Measurements from ENCODE around the gene SUZ12.
"Not testable (repeated sequence)": the region's sequence is repeated elsewhere in the genome, so short reads cannot be mapped to it uniquely, and the experiment has no call there.

The SUZ12 gene

DNA sequence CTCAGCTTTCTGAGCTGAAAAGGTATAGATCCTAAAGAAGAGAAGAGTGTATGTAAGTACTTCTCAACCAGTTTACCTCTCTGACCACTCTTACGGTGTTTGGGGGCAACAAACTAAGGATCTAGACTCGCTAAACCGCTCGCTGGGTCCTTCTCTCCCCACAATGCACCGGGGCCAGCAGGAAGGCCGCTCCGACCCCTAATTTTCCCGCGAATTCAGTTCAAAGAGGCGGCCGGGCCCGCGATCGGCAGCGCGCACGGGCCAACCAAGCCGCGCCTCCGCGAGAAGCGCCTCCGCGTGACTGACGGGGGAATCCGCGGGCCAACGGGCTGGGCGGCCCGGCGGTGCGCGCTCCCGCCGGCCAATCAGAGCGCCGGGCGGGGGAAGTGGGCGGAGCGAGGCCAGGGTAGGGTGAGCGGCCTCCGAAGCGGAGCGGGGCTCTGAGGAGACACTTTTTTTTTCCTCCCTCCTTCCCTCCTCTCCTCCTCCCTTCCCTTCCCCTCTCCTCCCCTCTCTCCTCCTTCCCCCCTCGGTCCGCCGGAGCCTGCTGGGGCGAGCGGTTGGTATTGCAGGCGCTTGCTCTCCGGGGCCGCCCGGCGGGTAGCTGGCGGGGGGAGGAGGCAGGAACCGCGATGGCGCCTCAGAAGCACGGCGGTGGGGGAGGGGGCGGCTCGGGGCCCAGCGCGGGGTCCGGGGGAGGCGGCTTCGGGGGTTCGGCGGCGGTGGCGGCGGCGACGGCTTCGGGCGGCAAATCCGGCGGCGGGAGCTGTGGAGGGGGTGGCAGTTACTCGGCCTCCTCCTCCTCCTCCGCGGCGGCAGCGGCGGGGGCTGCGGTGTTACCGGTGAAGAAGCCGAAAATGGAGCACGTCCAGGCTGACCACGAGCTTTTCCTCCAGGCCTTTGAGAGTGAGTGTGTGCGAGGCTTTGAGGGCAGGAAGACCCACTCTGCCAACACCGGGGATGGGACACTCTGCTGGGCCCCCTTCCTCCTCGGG, at the start of gene SUZ12:
Gene SUZ12, plus strand, starts transcription at position 393 of the 995 bp plus-strand sequence. Its CDS starts 240 bp downstream, at position 633.
- H3K36me3 ChIP-seq (ENCODE audit: control insufficient read depth in 2 of 2, insufficient read depth in 2 of 2, low read length in 2 of 2); H3K4me1 ChIP-seq (ENCODE audit: control insufficient read depth in 2 of 2, insufficient read depth in 2 of 2, low read length in 2 of 2); H3K9me3 ChIP-seq (ENCODE audit: control insufficient read depth in 2 of 2, low read length in 2 of 2); H3K27me3 ChIP-seq (ENCODE audit: control insufficient read depth in 2 of 2, insufficient read depth in 2 of 2, low read length in 2 of 2): not testable (repeated sequence)
- peak within 1 kb of the TSS; percentile 76 to 84 for H3K27ac ChIP-seq (ENCODE audit: low read depth in 2 of 2, low read length in 2 of 2)
- peak within 1 kb of the TSS; percentile 78 to 82 for H3K4me3 ChIP-seq (ENCODE audit: low read length in 2 of 2)
- H3K9ac ChIP-seq (ENCODE audit: low read depth in 1 of 2, low read length in 2 of 2) = peak within 1 kb of the TSS; percentile 56 to 74

DNA sequence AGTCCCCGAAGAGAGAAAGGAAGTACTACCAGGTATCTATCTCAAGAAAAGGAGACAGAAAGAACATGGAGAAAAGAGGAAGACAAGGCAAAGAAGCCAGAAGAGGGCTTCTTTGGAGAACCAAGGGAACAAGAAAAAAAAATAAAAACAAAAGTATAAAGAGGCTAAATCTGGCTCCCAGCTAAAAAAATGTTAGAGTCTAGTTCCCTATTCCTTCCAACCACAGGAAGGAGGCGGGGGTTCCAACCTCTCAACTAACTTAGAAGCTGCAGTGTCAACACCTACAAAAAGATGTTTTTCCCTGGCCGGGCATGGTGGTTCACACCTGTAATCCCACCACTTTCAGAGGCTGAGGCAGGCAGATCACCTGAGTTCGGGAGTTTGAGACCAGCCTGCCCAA, 48.7 kb upstream of the SUZ12 start:
- Histone ChIP-seq H3K27ac (ENCODE audit: low read depth in 2 of 2, low read length in 2 of 2) (no peak overlapping the region), H3K36me3 (ENCODE audit: control insufficient read depth in 2 of 2, insufficient read depth in 2 of 2, low read length in 2 of 2) (peaks cover 31 to 58% of the 10 kb centered on the region in 2 donors), H3K9ac (ENCODE audit: low read depth in 1 of 2, low read length in 2 of 2) (no peak overlapping the region), H3K27me3 (ENCODE audit: control insufficient read depth in 2 of 2, insufficient read depth in 2 of 2, low read length in 2 of 2) (no peaks in the 10 kb centered on the region), H3K9me3 (ENCODE audit: control insufficient read depth in 2 of 2, low read length in 2 of 2) (no peaks in the 10 kb centered on the region), H3K4me3 (ENCODE audit: low read length in 2 of 2) (no peak overlapping the region), H3K4me1 (ENCODE audit: control insufficient read depth in 2 of 2, insufficient read depth in 2 of 2, low read length in 2 of 2) (no peaks in the 10 kb centered on the region)

DNA sequence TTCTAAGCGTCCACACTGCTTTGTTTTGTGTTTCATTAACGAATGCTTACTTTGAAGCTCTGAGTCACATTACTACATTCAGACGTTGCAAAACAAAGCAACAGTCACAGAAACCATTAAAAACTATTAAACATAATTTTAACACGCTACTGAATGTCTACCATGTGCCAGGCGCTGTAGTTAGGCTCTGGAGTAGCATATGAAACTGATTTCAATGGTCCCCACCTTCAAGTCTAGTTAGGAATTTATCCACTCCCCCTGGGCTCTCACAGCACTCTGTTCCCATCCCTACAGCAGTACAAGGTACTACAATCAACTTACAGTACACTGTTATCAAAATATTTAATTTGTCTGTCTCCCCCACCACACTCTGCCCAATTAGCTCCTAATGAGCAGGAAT, 35.9 kb upstream of the SUZ12 start:
- Histone ChIP-seq H3K4me3 (ENCODE audit: low read length in 2 of 2) (peak overlapping the region; percentile 78 to 96), H3K27ac (ENCODE audit: low read depth in 2 of 2, low read length in 2 of 2) (peak overlapping the region; percentile 34 to 79), H3K9me3 (ENCODE audit: control insufficient read depth in 2 of 2, low read length in 2 of 2) (no peaks in the 10 kb centered on the region), H3K9ac (ENCODE audit: low read depth in 1 of 2, low read length in 2 of 2) (peak overlapping the region; percentile 73 to 86), H3K27me3 (ENCODE audit: control insufficient read depth in 2 of 2, insufficient read depth in 2 of 2, low read length in 2 of 2) (no peaks in the 10 kb centered on the region), H3K36me3 (ENCODE audit: control insufficient read depth in 2 of 2, insufficient read depth in 2 of 2, low read length in 2 of 2) (peaks cover 6 to 7% of the 10 kb centered on the region in 2 donors), H3K4me1 (ENCODE audit: control insufficient read depth in 2 of 2, insufficient read depth in 2 of 2, low read length in 2 of 2) (peaks cover 0 to 3% of the 10 kb centered on the region in 2 donors)

- H3K4me3 ChIP-seq (ENCODE audit: low read length in 2 of 2) = no peak overlapping the region
- peaks cover 0 to 3% of the 10 kb centered on the region in 2 donors for H3K4me1 ChIP-seq (ENCODE audit: control insufficient read depth in 2 of 2, insufficient read depth in 2 of 2, low read length in 2 of 2)
- no peaks in the 10 kb centered on the region for H3K27me3 ChIP-seq (ENCODE audit: control insufficient read depth in 2 of 2, insufficient read depth in 2 of 2, low read length in 2 of 2)
- no peaks in the 10 kb centered on the region for H3K9me3 ChIP-seq (ENCODE audit: control insufficient read depth in 2 of 2, low read length in 2 of 2)
- peaks cover 6 to 7% of the 10 kb centered on the region in 2 donors for H3K36me3 ChIP-seq (ENCODE audit: control insufficient read depth in 2 of 2, insufficient read depth in 2 of 2, low read length in 2 of 2)
- H3K9ac ChIP-seq (ENCODE audit: low read depth in 1 of 2, low read length in 2 of 2) = no peak overlapping the region
- no peak overlapping the region for H3K27ac ChIP-seq (ENCODE audit: low read depth in 2 of 2, low read length in 2 of 2)
Measured at GRCh38 chr17:31902693-31903092, 34.1 kb upstream of the SUZ12 start.

- Histone ChIP-seq H3K27ac (ENCODE audit: low read depth in 2 of 2, low read length in 2 of 2) (no peak overlapping the region), H3K4me3 (ENCODE audit: low read length in 2 of 2) (no peak overlapping the region), H3K27me3 (ENCODE audit: control insufficient read depth in 2 of 2, insufficient read depth in 2 of 2, low read length in 2 of 2) (no peaks in the 10 kb centered on the region), H3K4me1 (ENCODE audit: control insufficient read depth in 2 of 2, insufficient read depth in 2 of 2, low read length in 2 of 2) (peaks cover 0 to 6% of the 10 kb centered on the region in 2 donors), H3K9ac (ENCODE audit: low read depth in 1 of 2, low read length in 2 of 2) (no peak overlapping the region), H3K9me3 (ENCODE audit: control insufficient read depth in 2 of 2, low read length in 2 of 2) (no peaks in the 10 kb centered on the region), H3K36me3 (ENCODE audit: control insufficient read depth in 2 of 2, insufficient read depth in 2 of 2, low read length in 2 of 2) (peaks cover 6 to 7% of the 10 kb centered on the region in 2 donors)
Measured at GRCh38 chr17:31903401-31903800, 33.4 kb upstream of the SUZ12 start.

DNA sequence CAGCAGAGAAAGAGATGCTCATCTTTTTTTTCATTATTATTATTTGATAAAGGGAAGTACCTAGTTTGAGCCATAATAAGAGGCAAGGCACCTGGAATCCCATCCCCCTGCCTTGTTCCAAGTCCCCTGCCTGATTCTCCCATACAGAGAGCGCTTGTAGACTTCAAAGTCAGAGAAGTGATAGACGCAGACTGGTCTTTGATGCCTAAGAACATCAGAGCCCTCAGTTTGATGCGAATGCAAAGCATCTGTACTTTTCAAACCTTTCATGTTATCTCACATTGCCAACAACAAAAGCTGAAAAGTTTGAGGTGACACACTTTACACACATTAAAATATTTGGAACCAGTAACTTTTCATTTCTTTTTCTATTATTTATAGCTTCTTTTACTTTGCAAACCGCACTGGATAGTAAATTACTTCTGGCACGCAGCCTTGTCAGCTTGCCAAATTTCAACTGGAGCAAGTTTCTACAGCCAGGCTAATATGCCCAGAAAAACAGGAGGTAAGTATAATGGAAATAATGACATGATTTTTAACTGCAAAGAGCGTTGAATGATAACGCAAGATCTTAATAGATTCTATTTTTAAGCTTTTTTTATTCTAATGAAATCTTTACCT, 29.4 kb upstream of the SUZ12 start:
- Histone ChIP-seq H3K9ac (ENCODE audit: low read depth in 1 of 2, low read length in 2 of 2) (no peak overlapping the region), H3K27me3 (ENCODE audit: control insufficient read depth in 2 of 2, insufficient read depth in 2 of 2, low read length in 2 of 2) (peaks cover 0 to 2% of the 10 kb centered on the region in 2 donors), H3K36me3 (ENCODE audit: control insufficient read depth in 2 of 2, insufficient read depth in 2 of 2, low read length in 2 of 2) (no peaks in the 10 kb centered on the region), H3K27ac (ENCODE audit: low read depth in 2 of 2, low read length in 2 of 2) (no peak overlapping the region), H3K4me3 (ENCODE audit: low read length in 2 of 2) (no peak overlapping the region), H3K4me1 (ENCODE audit: control insufficient read depth in 2 of 2, insufficient read depth in 2 of 2, low read length in 2 of 2) (peaks cover 0 to 3% of the 10 kb centered on the region in 2 donors), H3K9me3 (ENCODE audit: control insufficient read depth in 2 of 2, low read length in 2 of 2) (no peaks in the 10 kb centered on the region)

- no peaks in the 10 kb centered on the region for H3K9me3 ChIP-seq (ENCODE audit: control insufficient read depth in 2 of 2, low read length in 2 of 2)
- H3K27me3 ChIP-seq (ENCODE audit: control insufficient read depth in 2 of 2, insufficient read depth in 2 of 2, low read length in 2 of 2) = peaks cover 0 to 2% of the 10 kb centered on the region in 2 donors
- peaks cover 0 to 3% of the 10 kb centered on the region in 2 donors for H3K4me1 ChIP-seq (ENCODE audit: control insufficient read depth in 2 of 2, insufficient read depth in 2 of 2, low read length in 2 of 2)
- no peak overlapping the region for H3K9ac ChIP-seq (ENCODE audit: low read depth in 1 of 2, low read length in 2 of 2)
- no peak overlapping the region for H3K27ac ChIP-seq (ENCODE audit: low read depth in 2 of 2, low read length in 2 of 2)
- no peak overlapping the region for H3K4me3 ChIP-seq (ENCODE audit: low read length in 2 of 2)
- no peaks in the 10 kb centered on the region for H3K36me3 ChIP-seq (ENCODE audit: control insufficient read depth in 2 of 2, insufficient read depth in 2 of 2, low read length in 2 of 2)
Measured at GRCh38 chr17:31908386-31908785, 28.4 kb upstream of the SUZ12 start.

DNA sequence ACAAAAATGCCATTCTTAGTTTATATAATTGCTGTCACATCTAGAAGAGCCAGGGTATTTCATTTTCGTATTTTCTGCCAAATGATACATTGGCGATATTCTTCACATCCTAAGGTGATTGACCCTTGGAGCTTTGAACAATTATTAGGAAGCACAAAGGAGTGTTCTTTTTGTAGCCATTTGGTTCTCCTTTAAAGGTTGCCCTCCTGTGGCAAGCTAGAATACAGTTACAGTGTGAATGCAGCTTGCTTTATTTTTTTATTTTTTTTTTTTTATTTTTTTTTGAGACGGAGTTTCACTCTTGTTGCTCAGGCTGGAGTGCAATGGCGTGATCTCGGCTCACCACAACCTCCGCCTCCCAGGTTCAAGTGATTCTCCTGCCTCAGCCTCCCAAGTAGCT, 24.1 kb upstream of the SUZ12 start:
- H3K36me3 ChIP-seq (ENCODE audit: control insufficient read depth in 2 of 2, insufficient read depth in 2 of 2, low read length in 2 of 2); H3K9ac ChIP-seq (ENCODE audit: low read depth in 1 of 2, low read length in 2 of 2); H3K9me3 ChIP-seq (ENCODE audit: control insufficient read depth in 2 of 2, low read length in 2 of 2); H3K4me3 ChIP-seq (ENCODE audit: low read length in 2 of 2); H3K27ac ChIP-seq (ENCODE audit: low read depth in 2 of 2, low read length in 2 of 2); H3K4me1 ChIP-seq (ENCODE audit: control insufficient read depth in 2 of 2, insufficient read depth in 2 of 2, low read length in 2 of 2): not testable (repeated sequence)
- H3K27me3 ChIP-seq (ENCODE audit: control insufficient read depth in 2 of 2, insufficient read depth in 2 of 2, low read length in 2 of 2) = peaks cover 0 to 12% of the 10 kb centered on the region in 2 donors

DNA sequence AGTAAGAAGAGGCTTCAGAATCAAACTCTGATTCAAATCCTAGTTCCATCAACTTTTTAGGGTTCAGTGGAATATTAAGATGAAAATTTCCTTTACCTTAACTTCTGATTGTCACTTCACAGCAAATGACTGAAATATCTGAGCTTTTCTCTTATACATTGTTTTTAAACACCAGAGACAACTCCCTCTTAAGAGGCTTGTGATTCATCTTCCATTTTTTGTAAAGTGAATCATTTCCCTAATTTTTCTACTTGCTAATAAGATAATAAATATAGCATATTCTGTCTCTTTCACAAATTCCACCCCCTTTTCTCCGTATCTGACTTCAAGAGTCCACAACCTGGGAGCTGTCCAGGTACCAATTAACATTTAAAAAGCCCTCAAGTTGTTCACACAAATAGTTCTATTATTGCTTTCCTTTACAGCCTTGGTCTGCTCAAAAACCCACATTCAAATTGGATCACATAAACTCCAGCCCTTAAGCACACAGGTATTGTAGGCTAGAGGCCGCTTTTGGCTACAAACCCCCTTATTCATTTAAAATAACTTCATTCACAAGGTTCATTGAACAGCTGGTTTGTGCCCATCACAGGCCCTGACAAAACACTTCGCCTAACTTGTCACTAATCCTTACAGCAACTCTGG, 21.2 kb upstream of the SUZ12 start:
- Histone ChIP-seq H3K9me3 (ENCODE audit: control insufficient read depth in 2 of 2, low read length in 2 of 2) (no peaks in the 10 kb centered on the region), H3K9ac (ENCODE audit: low read depth in 1 of 2, low read length in 2 of 2) (no peak overlapping the region), H3K4me1 (ENCODE audit: control insufficient read depth in 2 of 2, insufficient read depth in 2 of 2, low read length in 2 of 2) (no peaks in the 10 kb centered on the region), H3K27me3 (ENCODE audit: control insufficient read depth in 2 of 2, insufficient read depth in 2 of 2, low read length in 2 of 2) (peaks cover 0 to 13% of the 10 kb centered on the region in 2 donors), H3K36me3 (ENCODE audit: control insufficient read depth in 2 of 2, insufficient read depth in 2 of 2, low read length in 2 of 2) (no peaks in the 10 kb centered on the region), H3K4me3 (ENCODE audit: low read length in 2 of 2) (no peak overlapping the region), H3K27ac (ENCODE audit: low read depth in 2 of 2, low read length in 2 of 2) (no peak overlapping the region)
